GM18870 (cell line): ENCODE data around the gene FBXW7.

Experiments used
- ATAC-seq: cut with Tn5 transposase; IDR thresholded peaks from one replicate; pipeline ENCODE4 v1.9.1; 2021; ENCODE audit warnings: moderate library complexity; ENCODE audit not compliant: unreplicated experiment

FBXW7 gene

GRCh38 chr4:152380919-152381318 lies 155.0 kb downstream of the FBXW7 start:
- no peak for ATAC-seq

GRCh38 chr4:152380185-152380584 lies 155.7 kb downstream of the FBXW7 start:
- no peak for ATAC-seq

GRCh38 chr4:152374606-152375285 lies 161.1 kb downstream of the FBXW7 start:
- ATAC-seq = no peak

- ATAC-seq = no peak
Observed at GRCh38 chr4:152374153-152374552, 161.7 kb downstream of the FBXW7 start.

- ATAC-seq = no peak
Observed at GRCh38 chr4:152372444-152372843, 163.4 kb downstream of the FBXW7 start.

- no peak for ATAC-seq
Observed at GRCh38 chr4:152369902-152370295, 166.0 kb downstream of the FBXW7 start.

GRCh38 chr4:152369203-152369901 lies 166.5 kb downstream of the FBXW7 start:
- no peak for ATAC-seq

GRCh38 chr4:152368001-152368400 lies 167.9 kb downstream of the FBXW7 start:
- no peak for ATAC-seq

- ATAC-seq = no peak
Observed at GRCh38 chr4:152364883-152365282, 171.0 kb downstream of the FBXW7 start.

- no peak for ATAC-seq
Observed at GRCh38 chr4:152364383-152364782, 171.5 kb downstream of the FBXW7 start.

- ATAC-seq = no peak
Observed at GRCh38 chr4:152363904-152364303, 172.0 kb downstream of the FBXW7 start.

- no peak for ATAC-seq
Observed at GRCh38 chr4:152363086-152363485, 172.8 kb downstream of the FBXW7 start.

GRCh38 chr4:152360045-152360410 lies 175.9 kb downstream of the FBXW7 start:
- peak; percentile 40 for ATAC-seq

GRCh38 chr4:152359208-152360044 lies 176.5 kb downstream of the FBXW7 start:
- ATAC-seq = peak; percentile 66

GRCh38 chr4:152357206-152357605 lies 178.7 kb downstream of the FBXW7 start:
- ATAC-seq = no peak

- no peak for ATAC-seq
Observed at GRCh38 chr4:152356428-152357034, 179.4 kb downstream of the FBXW7 start.

GRCh38 chr4:152352622-152353116 lies 183.2 kb downstream of the FBXW7 start:
- peak; percentile 74 for ATAC-seq

GRCh38 chr4:152352215-152352614 lies 183.7 kb downstream of the FBXW7 start:
- ATAC-seq = peak; percentile 3

GRCh38 chr4:152351080-152351479 lies 184.8 kb downstream of the FBXW7 start:
- ATAC-seq = no peak

GRCh38 chr4:152348670-152349069 lies 187.2 kb downstream of the FBXW7 start:
- ATAC-seq = no peak

- no peak for ATAC-seq
Observed at GRCh38 chr4:152346979-152347378, 188.9 kb downstream of the FBXW7 start.
